Fibroblast of lung (primary cell): Measurements from ENCODE around the gene HAPSTR1.

ENCODE experiments used
- CTCF ChIP-seq, 2 donors: IDR thresholded peaks in 1 of 2; conservative IDR thresholded peaks in 1 of 2; 1 replicate in 1 of 2; 2 replicates in 1 of 2; pipeline ENCODE4 v1.5.1; 2011 to 2012; ENCODE audit warnings: low read length in 2 of 2, control low read depth in 1 of 2, inconsistent platforms in 1 of 2, low read depth in 1 of 2, mild to moderate bottlenecking in 1 of 2
- EZH2 ChIP-seq: IDR thresholded peaks from 2 replicates; pipeline ENCODE4 v1.5.1; 2012; ENCODE audit warnings: low read length, control low read depth, mild to moderate bottlenecking; ENCODE audit errors: missing control alignments

DNA sequence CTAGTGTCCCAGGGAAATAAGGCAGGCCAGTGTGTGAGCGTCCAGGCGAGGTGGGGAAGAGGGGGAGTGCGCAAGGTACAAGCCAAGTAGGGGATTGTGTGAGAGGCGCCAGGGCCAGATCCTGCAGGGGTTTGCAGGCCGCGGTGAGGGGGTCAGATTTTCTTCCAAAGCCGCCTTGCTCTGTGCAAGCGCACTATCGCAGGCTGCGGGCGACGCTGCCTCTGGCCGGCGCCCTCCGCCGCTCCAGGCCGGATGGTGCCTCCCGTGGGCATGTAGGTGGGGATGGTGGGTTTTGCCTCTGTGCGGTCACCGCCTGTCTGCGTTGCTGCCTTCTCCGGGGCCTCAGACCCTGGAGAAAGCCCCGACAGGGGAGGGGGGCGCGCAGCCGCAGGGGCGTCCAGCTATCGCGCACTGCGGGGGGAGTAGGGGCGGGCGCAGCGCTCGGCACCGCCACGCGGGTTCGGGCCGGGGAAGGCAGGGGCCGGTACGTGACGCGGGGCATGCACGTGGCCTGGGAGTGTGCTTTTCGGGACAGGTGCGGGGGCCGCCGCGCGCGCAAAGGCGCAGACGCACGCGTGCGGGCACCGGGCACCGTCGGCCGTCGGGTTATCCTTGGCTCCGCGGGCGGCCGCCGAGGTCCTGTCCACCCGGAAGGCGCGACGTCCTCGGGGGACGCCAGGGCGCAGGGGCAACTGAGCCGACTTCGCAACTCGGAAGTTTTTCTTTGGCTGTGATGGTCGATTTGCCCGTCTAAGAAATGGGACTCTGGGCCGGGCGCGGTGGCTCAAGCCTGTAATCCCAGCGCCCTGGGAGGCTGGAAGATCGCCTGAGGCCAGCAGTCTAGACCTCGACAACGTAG is 1.1 kb upstream of the HAPSTR1 start:
- TF ChIP-seq CTCF (conservative IDR thresholded peaks at IDR 0.05 in 1 of 2, IDR thresholded peaks at IDR 0.05 in 1 of 2; ENCODE audit: low read depth in 1 of 2, low read length in 2 of 2) (no peak), EZH2 (no peak)
